Medulla oblongata (tissue), 1 donor: ENCODE data around the gene C14orf132.

ENCODE experiments used
- DNase-seq: peaks from one replicate; pipeline ENCODE4 v3.0.0-alpha.2; 2015; ENCODE audit errors: extremely low spot score

C14orf132 gene

DNA sequence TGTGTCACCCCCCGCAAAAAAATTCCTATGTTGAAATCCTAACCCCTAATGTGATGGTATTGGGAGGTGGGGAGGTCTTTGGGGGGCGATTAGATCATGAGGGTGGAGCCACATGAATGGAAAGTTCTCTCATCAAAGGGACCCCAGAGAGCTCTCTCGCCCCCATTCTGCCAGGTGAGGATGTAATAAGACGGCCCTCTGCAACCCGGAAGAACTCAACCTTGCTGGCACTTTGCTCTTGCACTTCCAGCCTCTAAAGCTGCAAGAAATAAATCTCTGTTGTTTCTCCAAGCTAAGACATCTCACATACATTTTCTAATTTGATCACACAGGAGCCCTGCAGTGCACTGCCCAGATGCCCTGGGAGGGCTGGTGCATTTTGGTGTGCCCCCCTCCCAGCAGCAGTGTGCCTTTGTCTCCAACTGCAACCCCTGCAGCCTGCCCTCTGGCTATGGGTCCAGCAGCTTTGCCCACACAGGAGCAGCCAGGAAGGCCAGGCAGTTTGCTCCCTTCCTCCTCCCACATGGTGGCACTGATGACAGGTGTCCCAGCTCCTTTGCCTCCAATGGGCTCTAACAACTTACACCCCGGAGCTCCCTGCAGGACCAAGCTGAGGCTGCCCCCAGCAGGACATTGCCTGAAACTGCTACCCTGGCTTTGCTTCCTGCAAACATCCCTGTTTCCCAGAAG lies 59.3 kb downstream of the C14orf132 start:
- peak; percentile 69 for DNase-seq

DNA sequence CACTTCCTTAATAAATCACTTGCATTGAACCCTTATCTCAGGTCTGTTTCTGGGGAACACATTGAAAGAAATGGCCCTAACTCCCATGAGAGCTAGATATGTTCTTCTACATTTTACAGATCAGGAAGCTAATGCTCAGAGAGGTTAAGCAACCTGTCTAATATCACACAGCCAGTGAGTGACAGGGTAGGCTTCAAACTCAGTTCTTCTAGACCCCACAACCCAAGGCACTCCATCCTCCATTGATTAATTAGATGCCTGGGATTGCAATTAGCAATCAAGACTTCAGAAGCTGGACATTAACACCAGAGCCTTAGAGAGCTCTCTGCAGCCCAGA lies 59.8 kb downstream of the C14orf132 start:
- DNase-seq, result no peak

DNA sequence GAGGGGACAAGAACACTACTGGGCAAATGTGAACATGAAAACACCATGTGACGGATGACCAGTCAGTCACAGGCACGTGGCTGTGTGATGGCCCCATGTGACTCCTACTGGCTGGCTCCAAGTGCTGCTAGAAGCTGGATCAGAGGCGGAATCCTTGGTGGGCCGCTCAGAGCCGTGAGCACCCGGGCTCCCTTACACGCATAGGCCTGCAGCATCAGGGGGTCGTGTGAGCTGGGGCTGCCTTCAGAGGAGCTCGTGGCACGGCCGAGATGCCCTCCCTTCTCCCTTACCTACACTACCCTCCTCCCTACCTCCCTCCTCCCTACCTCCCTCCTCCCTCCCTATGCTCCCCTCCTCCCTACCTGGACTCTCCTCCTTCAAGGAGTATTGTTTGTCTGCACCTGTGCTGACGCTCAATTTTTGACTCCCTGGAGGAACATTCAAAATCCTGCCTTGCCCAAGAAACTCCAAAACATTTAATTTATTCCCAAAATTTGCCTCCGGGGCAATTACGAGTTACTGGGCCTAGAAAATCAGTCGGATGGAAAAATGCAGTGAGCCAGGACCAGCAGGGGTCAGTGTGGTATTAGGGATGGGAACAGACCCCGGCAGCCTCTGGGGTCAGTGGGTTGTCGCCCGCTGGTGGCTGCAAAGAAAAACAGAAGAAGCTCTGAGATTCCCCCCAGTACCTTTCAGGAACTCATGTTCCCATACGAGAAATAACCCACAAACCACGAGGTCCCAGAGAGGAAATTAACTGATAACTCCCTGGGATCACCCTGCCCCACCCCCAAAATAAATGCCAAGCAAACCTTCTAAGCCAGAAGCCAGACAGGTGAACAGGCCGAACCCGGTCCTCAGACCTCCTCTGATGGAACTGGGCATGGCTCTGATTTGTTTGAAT lies 61.3 kb downstream of the C14orf132 start:
- peak; percentile 88 for DNase-seq

DNA sequence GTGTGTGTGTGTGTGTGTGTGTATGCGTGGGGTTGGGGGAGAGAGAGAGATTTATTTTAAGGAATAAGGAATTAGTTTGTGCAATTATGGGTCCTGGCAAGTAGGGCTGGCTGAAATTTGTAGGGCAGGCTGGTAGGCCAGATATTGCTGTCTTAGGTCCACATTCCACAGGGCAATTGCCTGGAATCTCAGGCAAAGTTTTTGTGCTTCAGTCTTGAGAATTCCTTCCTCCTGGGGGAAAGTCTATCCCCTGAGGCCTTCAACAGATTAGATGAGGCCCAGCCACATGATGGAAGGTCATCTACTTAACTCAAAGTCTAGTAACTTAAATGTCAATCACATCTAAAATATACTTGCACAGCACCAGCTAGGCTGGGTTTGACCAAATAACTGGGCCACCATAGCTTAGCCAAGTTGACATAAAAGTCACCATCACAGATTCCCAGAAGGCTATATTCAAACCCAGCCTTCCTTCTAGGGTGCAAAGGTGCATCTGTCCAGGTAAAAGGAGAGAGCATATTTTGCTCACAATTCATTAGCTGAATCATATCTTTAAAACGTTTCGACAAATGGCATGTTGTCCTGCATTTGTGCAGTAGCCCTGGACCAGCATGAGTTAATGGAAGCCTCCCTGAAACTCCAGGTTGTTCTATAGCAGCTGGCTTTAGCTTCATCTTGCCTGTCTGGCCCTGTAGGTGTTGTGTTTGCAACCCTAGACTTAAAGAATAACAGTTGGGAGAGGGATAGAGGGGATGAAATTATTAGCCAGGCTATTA lies 63.1 kb downstream of the C14orf132 start:
- DNase-seq, result no peak

GRCh38 chr14:96103075-96103474 lies 63.9 kb downstream of the C14orf132 start:
- DNase-seq, result no peak

DNA sequence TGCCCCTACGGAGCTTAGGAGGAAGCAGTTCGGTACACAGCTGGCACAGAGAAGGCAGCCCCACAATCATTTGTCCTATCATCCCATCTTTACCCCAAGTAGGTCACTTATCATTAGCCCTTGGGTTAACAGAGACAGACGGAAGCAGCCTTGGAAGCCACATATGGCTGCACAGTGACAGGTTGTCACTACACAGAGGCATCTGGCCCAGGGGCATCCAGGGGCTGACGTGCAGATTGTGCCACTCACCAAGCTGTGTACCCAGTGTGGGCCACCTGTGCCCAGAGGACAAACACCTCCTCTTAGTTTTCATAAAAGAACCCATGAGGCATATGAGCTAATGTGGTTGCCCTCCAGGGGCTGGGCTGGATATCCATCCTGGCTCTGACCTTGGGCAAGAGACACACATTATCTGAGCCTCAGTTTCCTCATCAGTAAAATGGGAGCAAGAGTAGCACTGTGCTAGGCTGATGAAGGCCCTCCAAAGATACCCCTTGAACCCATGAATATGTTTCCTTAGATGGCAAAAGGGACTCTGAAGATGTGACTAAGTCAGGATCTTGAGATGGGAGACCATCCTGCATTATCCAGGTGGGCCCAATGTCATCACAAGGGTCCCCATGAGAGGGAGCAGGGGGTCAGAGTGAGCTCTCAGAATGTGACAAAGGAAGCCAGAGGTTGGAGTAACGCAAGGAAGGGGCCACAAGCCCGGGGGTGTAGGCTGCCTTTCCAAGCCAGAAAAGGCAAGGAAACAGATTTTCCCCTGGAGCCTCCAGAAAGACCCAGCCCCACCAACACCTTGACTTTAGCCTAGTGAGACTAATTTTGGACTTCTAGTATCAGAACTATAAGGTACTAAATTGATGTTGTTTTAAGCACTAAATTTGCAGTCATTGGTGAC lies 64.6 kb downstream of the C14orf132 start:
- DNase-seq, result no peak

DNA sequence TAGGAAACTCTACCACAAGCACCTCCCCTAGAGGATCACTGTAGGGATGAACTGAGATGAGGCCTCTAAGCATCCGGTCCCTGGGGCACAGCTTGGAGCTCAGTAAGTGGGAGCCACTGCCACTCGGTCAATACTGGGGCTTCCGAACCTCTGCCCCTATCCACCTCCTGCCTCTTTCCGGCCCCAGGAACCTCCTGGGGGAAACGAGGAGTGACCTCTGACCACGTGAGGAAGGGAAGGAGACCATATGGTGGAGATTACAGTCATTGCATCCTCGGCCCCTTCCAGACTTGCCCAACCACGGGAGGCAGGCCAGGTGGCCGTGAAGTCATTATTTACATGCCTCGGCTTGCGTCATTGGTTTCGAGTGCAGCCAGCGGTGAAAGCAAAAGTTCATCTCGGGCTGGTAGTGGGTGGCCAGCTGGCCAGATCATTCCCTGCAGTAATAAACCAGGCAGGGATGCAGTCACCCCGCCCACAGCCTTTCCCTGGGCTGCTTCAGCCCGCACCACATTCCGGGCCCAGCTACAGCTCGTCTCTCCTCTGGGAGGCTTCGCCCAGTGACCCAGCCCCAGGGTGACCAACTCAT lies 65.4 kb downstream of the C14orf132 start:
- no peak for DNase-seq

DNA sequence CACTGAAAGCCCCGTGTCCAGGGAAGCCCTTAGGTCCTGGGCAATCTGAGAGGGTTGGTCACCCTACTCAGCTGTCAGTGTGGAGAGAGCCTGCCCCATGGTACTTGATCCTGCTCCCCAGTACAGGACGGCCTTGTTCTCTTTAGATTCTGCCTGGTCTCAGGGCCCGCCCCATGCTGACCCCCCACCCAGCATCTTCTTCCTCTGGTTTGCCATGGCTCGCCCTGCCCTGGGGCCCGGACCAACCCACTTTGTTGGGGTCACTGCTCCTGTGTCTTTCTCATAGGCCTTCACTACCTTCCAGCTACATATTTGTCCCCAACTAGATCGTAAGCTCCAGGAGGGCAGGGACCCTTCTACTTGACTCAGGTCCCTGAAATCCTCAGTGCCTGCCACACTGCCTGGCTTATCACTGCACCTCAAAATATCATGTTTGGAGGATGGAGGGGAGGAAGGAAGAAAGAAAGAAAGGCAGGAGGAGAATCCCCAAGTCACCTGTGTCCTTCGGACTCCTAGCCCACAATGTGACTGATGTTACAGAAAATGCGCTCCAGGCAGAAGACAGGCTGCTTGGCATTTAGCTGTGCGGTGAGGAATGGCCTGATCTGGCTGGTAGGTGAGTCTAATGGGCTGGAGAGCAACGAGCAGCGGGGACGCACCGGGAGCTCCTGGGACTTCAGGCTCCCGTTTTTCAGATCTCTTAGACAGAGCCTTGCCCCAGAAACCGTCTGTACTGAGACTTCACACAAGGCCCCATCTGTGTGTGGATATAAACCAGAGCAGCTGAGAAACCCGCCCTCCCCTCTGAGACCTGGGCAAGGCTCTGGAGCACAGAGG lies 66.1 kb downstream of the C14orf132 start:
- DNase-seq, result no peak

DNA sequence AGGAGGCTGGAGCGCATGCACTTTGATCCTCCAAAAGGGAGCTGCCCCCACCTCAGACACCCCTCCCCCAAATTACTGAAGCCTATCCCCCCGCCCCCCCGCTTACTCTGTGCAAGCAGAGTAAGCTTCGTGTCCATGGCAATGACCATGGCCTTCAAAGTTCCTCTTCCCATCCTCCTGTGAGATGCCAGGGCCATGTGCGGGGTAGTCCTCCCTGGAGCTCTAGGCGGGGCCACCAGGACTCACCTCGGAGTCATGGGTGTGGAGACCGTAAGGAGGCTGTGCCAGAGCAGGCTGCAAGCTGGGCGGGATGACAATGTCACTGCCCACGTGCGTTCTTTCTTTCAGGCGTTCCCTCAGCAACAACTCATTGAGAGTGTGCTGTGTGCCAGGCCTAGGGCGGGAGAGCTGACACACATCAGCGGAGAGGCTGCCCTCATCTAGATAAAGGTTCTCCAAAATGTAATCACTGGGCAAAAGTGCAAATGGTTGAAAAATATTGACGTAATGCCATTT lies 66.8 kb downstream of the C14orf132 start:
- no peak for DNase-seq

DNA sequence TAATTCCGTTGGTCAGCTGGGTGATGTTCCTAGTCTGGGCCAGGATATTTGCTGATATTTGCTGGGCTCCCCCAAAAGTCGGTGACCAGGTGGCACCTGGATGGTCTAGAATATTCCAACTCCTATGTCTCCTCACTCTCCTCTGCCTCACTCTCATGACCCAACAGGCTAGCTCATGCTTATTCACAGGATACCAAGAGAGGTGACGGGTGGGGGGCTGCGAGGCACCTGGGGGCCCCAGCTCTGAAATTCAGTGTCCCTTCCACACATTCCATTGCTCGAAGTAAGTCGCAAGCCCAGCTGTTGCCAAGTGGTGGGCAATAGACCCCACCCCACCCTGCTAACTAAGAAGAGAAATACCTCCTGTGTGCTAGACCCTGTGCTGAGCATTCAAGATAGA lies 67.7 kb downstream of the C14orf132 start:
- no peak for DNase-seq

DNA sequence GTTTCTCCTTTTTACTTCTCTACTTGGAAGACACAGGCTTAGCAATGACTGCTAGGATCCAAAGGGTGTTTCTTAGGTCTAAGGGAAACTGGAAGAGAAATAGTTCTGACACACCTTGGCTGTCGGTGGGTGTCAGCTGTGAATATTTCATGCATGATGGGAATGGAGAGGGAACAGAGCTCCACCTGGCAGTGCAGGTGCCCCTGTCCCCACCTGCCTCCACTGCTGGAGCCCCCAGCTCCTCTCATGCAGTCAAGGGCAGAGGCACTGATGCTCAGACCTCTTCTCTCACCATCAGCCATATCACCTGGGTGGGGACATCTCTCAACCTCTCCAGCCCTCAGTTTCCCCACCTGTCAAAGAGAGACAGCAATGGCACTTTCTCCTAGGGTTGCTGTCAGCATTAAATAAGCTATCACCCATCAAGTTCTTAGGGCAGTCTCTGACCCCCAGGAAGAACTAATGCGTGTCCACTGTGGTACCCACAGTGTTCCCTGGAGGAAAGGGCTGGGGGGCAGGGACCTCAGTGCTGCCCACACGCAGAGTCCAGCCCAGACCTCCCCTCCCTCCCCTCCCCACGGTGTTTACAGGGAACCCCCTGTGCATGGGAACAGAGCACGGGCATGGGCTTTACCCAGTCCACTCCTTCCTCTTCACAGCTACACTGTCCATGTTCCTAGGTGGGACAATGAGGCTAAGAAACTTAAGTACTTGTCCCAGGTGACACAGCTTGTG lies 69.1 kb downstream of the C14orf132 start:
- DNase-seq, result no peak

DNA sequence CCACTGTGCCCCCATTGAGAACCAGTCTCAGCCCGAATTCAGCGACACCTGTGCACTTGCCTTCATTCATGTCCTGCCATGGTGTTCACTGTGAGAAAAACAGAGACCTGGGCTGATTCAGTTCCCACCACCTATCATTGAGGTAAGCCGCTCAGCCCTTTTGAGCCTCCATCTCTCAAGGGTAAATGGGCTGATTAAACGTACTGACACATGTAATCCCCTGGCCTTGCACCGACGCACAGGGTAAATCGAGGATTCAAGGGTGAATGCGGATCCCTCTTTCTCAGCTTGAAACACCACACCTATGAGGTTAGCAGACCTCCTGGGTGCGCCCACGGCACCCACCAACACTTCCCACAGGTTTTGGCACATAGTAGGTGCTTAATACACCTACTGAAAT lies 69.7 kb downstream of the C14orf132 start:
- DNase-seq, result no peak

DNA sequence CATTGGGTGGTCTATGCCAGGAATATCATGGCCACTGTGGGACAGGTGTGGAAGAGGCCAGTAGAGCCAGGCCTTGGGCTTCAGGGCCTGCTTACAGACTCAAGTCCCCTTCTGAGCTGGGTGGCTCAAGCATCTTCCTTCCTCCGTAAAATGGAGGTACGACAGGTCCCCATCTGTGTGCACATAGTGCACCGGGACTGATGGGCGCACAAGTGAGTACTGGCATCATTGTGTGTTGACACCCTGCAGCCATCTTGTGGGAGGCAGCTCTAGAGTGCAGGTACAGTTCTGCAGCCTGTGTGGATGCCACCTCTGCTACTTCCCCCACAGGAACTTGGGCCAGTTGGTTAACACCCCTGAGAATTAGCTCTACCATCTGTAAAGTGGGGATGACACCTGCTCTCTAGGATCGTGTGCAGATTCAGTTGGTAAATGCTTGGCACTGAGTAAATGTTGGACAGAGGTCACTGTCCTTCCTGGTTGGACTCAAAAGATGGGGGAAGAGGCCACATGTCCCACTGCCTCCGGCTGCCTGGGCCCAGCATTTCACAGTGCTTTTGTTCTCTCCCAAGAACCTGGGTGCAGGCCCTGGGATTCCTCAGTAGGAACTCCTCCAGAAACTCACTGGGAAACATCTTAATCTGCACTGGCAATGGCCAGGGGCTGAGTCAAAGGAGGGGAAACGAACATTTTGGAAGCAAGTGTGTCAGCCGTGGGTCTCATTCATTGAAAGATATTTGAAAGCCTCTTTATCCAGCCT lies 70.6 kb downstream of the C14orf132 start:
- DNase-seq, result no peak

DNA sequence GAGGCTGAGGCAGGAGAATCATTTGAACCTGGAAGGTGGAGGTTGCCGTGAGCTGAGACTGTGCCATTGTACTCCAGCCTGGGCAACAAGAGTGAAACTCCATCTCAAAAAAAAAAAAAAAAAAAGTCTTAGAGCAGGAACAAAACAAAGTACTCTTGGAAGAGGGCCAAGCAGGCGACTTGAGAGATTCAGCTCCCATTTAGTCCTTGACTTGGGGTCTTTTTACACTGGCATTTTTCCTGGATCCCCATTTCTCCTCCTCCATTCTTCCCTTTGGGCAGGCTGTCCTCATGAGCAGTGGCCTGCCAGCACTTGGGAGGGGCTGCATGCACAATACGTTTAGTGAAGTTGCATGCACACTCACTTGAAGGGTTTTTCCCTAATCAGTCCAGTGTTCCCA lies 72.9 kb downstream of the C14orf132 start:
- DNase-seq, result no peak

DNA sequence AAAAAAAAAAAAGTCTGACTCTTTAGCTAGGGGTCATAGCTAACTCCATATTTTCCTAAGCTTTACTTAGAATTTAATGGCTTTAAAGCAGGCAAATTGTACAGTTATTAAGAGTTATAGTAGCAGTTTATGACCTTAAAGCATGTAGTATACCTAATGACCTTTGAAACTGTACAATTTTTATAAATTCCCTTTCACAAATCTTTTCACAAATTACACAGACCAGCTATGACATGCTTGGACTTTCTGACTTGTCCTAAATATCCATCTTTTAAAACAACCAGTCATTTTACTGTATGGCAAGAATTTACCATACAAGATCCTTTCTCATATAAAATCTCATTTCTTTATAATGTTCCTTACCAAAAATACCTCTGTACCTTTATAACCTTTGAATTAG lies 74.8 kb downstream of the C14orf132 start:
- DNase-seq, result no peak

DNA sequence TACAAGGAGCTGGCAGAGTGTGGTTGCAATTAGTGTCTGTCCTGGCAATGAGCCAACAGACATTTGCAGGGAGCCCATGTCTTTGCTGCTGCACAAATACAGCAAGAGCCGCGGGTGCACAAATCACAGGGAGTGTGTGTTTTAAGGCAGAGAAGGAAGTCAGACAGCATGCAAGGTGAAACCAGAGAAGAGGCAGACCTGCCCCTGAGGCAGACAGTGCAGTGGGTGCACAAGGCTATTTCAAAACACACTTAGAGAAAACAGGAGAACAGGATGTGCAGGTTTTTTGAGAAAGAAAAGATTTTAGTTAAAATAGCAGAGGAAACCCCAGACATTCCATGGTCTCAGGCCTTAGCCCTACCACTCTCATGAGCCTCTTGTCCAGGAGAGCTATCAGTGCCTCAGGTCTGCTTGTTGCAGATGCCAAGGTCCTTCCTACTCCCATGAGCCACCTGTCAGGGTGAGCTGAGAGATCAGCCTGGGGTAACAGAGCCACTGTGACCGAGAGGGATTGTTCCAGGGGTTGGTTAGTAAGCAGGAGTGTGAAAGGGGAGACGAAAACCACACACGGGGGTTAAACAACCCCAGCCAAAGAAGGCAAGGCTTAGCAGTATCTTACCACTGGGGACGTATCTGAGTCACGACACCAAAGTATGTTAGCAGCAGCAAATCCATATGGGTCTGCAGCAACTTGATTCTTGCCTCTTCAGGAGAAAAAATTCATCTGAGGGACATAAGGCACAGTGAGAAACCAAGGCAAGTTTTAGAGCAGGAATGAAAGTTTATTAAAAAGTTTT lies 78.1 kb downstream of the C14orf132 start:
- no peak for DNase-seq

GRCh38 chr14:96117960-96118359 lies 78.8 kb downstream of the C14orf132 start:
- DNase-seq, result no peak

DNA sequence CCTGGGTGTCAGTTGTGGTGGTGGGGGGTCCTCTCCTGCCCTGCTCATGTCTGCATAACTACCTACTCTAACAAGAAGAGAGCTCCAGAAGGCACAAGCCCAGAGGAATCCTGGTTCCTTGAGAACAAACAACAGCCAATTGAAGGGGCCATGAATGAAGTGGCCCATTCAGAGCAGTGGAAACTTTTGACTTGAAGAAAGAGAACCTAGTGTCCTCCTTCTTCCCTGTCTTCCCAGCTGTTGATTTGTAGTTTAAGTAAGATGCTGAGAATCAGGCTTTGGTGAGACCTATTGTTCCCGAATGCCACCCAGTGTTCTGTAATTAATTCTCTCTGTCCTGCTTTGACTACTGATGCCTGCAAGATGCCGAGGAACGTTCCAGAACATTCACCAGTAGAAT lies 79.2 kb downstream of the C14orf132 start:
- DNase-seq, result no peak
